Measurements from ENCODE around the gene POU3F1.

POU3F1 gene

DNA sequence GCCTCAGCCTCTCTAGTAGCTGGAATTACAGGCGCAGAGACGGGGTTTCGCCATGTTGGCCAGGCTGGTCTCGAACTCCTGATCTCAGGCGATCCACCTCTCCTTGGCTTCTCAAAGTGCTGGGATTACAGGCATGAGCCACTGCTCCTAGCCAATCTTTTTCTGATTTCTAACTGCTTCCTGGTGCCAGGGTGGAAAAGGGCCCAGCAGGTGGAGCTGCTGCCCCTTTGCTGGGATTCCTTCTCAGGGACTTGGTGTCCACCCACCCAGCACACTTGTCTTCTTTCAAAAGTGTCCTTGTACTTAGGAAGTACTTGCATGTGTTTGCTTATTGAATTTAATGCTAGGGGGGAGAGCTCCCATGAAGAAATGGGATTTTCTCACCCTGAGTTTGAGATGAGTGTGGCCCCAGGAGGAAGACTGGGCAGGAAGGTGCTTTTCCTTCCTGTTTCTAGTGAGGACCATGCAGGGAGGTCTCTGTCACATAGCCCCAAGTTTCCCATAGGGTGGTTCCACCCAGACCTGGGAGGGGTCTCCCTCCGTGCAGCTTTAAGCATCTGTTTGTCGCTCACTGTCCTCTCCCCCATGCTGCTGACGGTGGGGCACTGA lies 19.9 kb downstream of the POU3F1 start:
- peaks cover 27% of the 10 kb centered on the region for H3K4me1 ChIP-seq (ENCODE audit: control insufficient read depth, insufficient read depth, low read length, unreplicated experiment)
- no peak overlapping the region for H3K27ac ChIP-seq (ENCODE audit: low read depth, low read length)
- peaks cover 4% of the 10 kb centered on the region for H3K79me2 ChIP-seq (ENCODE audit: control insufficient read depth, insufficient read depth, low read length, unreplicated experiment)
- no peak overlapping the region for H2AFZ ChIP-seq (ENCODE audit: low read length, unreplicated experiment)
- no peak overlapping the region for H3K4me3 ChIP-seq (ENCODE audit: low read depth, low read length)
- H3K27me3 ChIP-seq (ENCODE audit: insufficient read depth, low read length): no peaks in the 10 kb centered on the region
- peaks cover 30% of the 10 kb centered on the region for H3K36me3 ChIP-seq (ENCODE audit: insufficient read depth, low read length)

DNA sequence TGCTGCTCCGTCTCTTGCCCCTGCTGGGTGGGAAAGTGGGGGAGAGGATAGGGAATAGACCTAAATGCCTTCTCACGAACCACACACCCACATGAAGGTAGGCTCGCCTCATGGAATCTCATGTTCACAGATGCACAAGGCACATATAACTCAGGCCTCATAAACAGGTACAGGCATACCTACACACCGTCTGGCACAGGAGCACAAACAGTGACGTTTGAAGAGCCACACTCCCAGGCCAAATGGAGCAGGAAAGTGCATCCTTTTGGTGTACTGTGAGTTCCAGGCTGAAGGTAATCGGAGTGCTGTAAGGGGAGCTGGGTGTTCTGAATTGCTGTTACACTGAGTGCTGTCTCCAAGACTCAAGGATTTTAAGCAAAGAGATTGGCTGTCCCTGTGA lies 20.9 kb downstream of the POU3F1 start:
- H2AFZ ChIP-seq (ENCODE audit: low read length, unreplicated experiment): no peak overlapping the region
- peaks cover 34% of the 10 kb centered on the region for H3K36me3 ChIP-seq (ENCODE audit: insufficient read depth, low read length)
- no peak overlapping the region for H3K4me3 ChIP-seq (ENCODE audit: low read depth, low read length)
- H3K79me2 ChIP-seq (ENCODE audit: control insufficient read depth, insufficient read depth, low read length, unreplicated experiment): peaks cover 4% of the 10 kb centered on the region
- H3K27ac ChIP-seq (ENCODE audit: low read depth, low read length): no peak overlapping the region
- H3K27me3 ChIP-seq (ENCODE audit: insufficient read depth, low read length): no peaks in the 10 kb centered on the region
- peaks cover 24% of the 10 kb centered on the region for H3K4me1 ChIP-seq (ENCODE audit: control insufficient read depth, insufficient read depth, low read length, unreplicated experiment)

DNA sequence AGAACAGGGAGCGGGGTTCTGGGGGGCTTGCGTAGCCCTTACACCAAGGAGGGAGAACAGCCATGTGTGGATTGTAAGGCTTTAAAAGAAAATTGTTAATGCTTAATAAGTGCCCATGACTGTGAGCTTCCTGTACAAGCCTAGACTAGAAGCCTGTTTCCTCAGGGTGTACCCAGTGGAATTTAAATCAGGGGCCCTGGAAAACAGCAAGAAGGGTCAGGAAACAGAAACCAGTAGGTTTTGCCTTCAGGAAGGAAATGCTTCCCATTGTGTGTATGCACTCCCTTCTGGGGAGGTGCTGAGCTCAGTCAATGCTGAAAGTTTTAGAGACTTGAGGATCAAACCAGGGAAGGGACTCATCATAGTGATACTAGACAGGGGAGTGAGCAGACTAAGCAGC lies 21.4 kb downstream of the POU3F1 start:
- peaks cover 20% of the 10 kb centered on the region for H3K4me1 ChIP-seq (ENCODE audit: control insufficient read depth, insufficient read depth, low read length, unreplicated experiment)
- H2AFZ ChIP-seq (ENCODE audit: low read length, unreplicated experiment): no peak overlapping the region
- peaks cover 4% of the 10 kb centered on the region for H3K79me2 ChIP-seq (ENCODE audit: control insufficient read depth, insufficient read depth, low read length, unreplicated experiment)
- H3K27me3 ChIP-seq (ENCODE audit: insufficient read depth, low read length): no peaks in the 10 kb centered on the region
- H3K27ac ChIP-seq (ENCODE audit: low read depth, low read length): no peak overlapping the region
- H3K4me3 ChIP-seq (ENCODE audit: low read depth, low read length): no peak overlapping the region
- H3K36me3 ChIP-seq (ENCODE audit: insufficient read depth, low read length): peaks cover 38% of the 10 kb centered on the region

DNA sequence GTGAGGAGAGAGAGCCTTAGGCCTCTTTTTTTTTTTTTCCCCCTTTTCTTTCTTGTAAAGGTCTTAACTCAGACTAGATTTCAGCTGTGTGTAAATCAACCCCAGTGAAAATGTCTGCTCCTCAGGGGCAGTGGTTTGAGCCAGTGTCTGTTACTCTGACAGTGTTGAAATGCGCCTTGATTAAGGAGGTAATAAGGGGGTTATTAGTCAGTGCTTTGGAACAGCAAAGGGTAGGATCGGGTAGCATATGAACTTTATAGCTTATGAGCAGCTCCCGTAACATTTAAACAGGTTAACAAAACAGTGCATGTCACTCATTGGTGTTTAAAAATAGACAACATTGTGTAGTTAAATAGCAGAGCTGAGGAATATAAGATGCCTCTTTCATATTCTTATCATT lies 23.8 kb downstream of the POU3F1 start:
- Histone ChIP-seq H3K4me1 (ENCODE audit: control insufficient read depth, insufficient read depth, low read length, unreplicated experiment) (no peaks in the 10 kb centered on the region), H3K79me2 (ENCODE audit: control insufficient read depth, insufficient read depth, low read length, unreplicated experiment) (peaks cover 16% of the 10 kb centered on the region), H2AFZ (ENCODE audit: low read length, unreplicated experiment) (no peak overlapping the region), H3K36me3 (ENCODE audit: insufficient read depth, low read length) (peaks cover 47% of the 10 kb centered on the region), H3K27me3 (ENCODE audit: insufficient read depth, low read length) (no peaks in the 10 kb centered on the region), H3K4me3 (ENCODE audit: low read depth, low read length) (no peak overlapping the region), H3K27ac (ENCODE audit: low read depth, low read length) (no peak overlapping the region)

DNA sequence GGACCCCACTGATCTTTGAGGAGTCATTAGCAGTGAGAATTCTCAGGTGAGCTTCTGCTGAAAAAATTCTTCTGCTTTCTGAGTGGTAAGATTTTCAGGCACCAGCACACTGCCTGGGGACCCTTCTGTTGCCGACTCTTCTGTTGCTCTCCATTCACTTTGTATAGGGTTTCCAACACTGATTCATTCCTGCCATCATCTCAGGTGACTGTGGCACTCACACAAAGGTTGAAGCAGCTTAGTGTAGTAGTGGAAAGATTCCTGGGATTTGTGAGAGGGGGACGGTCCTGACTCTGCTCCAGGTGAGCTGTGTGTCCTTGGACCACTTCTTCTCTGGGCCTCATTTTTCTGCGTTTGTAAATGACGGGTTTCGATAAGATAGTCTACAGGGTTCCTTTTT lies 24.6 kb downstream of the POU3F1 start:
- no peaks in the 10 kb centered on the region for H3K4me1 ChIP-seq (ENCODE audit: control insufficient read depth, insufficient read depth, low read length, unreplicated experiment)
- H3K27me3 ChIP-seq (ENCODE audit: insufficient read depth, low read length): no peaks in the 10 kb centered on the region

DNA sequence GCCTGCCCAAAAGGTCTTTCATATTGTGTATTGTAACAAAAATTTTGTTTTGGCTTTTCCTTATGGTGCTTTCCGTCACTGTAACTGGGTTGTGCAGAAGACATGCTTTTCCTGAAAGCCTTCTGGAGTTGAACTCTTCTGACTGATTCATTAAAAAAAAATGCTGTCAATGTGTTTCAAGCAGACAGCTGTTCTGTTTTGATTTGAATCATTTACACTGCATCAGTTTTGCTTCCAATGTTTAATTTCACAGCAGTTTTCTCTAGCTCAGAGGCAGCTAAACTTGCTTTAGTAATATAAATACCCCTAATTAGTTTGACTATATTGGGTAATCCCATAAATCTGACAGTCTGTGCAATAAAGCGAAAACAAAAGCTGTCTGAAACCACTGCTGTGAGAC lies 26.2 kb downstream of the POU3F1 start:
- no peak overlapping the region for H2AFZ ChIP-seq (ENCODE audit: low read length, unreplicated experiment)
- H3K4me1 ChIP-seq (ENCODE audit: control insufficient read depth, insufficient read depth, low read length, unreplicated experiment): peaks cover 7% of the 10 kb centered on the region
- peaks cover 39% of the 10 kb centered on the region for H3K79me2 ChIP-seq (ENCODE audit: control insufficient read depth, insufficient read depth, low read length, unreplicated experiment)
- H3K36me3 ChIP-seq (ENCODE audit: insufficient read depth, low read length): peaks cover 53% of the 10 kb centered on the region
- H3K27ac ChIP-seq (ENCODE audit: low read depth, low read length): no peak overlapping the region
- no peaks in the 10 kb centered on the region for H3K27me3 ChIP-seq (ENCODE audit: insufficient read depth, low read length)
- H3K4me3 ChIP-seq (ENCODE audit: low read depth, low read length): no peak overlapping the region

More for the DNA sequence above, 24.6 kb downstream of the POU3F1 start:
- peaks cover 23% of the 10 kb centered on the region for H3K79me2 ChIP-seq (ENCODE audit: control insufficient read depth, insufficient read depth, low read length, unreplicated experiment)
- H2AFZ ChIP-seq (ENCODE audit: low read length, unreplicated experiment): no peak overlapping the region
- no peak overlapping the region for H3K27ac ChIP-seq (ENCODE audit: low read depth, low read length)
- no peak overlapping the region for H3K4me3 ChIP-seq (ENCODE audit: low read depth, low read length)
- H3K36me3 ChIP-seq (ENCODE audit: insufficient read depth, low read length): peaks cover 51% of the 10 kb centered on the region

GRCh38 chr1:38018864-38019343 lies 27.7 kb downstream of the POU3F1 start:
- peaks cover 19% of the 10 kb centered on the region for H3K4me1 ChIP-seq (ENCODE audit: control insufficient read depth, insufficient read depth, low read length, unreplicated experiment)
- no peak overlapping the region for H3K27ac ChIP-seq (ENCODE audit: low read depth, low read length)
- no peak overlapping the region for H3K4me3 ChIP-seq (ENCODE audit: low read depth, low read length)
- no peak overlapping the region for H2AFZ ChIP-seq (ENCODE audit: low read length, unreplicated experiment)
- H3K36me3 ChIP-seq (ENCODE audit: insufficient read depth, low read length): peaks cover 45% of the 10 kb centered on the region
- no peaks in the 10 kb centered on the region for H3K27me3 ChIP-seq (ENCODE audit: insufficient read depth, low read length)
- H3K79me2 ChIP-seq (ENCODE audit: control insufficient read depth, insufficient read depth, low read length, unreplicated experiment): peaks cover 54% of the 10 kb centered on the region

- H3K27me3 ChIP-seq (ENCODE audit: insufficient read depth, low read length): no peaks in the 10 kb centered on the region
- peak overlapping the region; percentile 6; the same call in 1 of the 2 replicates for H3K4me3 ChIP-seq (ENCODE audit: low read depth, low read length)
- H3K36me3 ChIP-seq (ENCODE audit: insufficient read depth, low read length): peaks cover 27% of the 10 kb centered on the region
- H3K4me1 ChIP-seq (ENCODE audit: control insufficient read depth, insufficient read depth, low read length, unreplicated experiment): peaks cover 33% of the 10 kb centered on the region
- H2AFZ ChIP-seq (ENCODE audit: low read length, unreplicated experiment): no peak overlapping the region
- peaks cover 69% of the 10 kb centered on the region for H3K79me2 ChIP-seq (ENCODE audit: control insufficient read depth, insufficient read depth, low read length, unreplicated experiment)
- H3K27ac ChIP-seq (ENCODE audit: low read depth, low read length): peak overlapping the region; percentile 67
These were observed 30.4 kb downstream of the POU3F1 start for GRCh38 chr1:38015978-38016725.

- Histone ChIP-seq H3K79me2 (ENCODE audit: control insufficient read depth, insufficient read depth, low read length, unreplicated experiment) (peaks cover 68% of the 10 kb centered on the region), H3K27me3 (ENCODE audit: insufficient read depth, low read length) (no peaks in the 10 kb centered on the region), H3K4me3 (ENCODE audit: low read depth, low read length) (no peak overlapping the region), H3K36me3 (ENCODE audit: insufficient read depth, low read length) (peaks cover 18% of the 10 kb centered on the region), H3K4me1 (ENCODE audit: control insufficient read depth, insufficient read depth, low read length, unreplicated experiment) (peaks cover 34% of the 10 kb centered on the region), H2AFZ (ENCODE audit: low read length, unreplicated experiment) (no peak overlapping the region), H3K27ac (ENCODE audit: low read depth, low read length) (no peak overlapping the region)
These were observed 31.7 kb downstream of the POU3F1 start for GRCh38 chr1:38014724-38015424.

GRCh38 chr1:38014171-38014570 lies 32.4 kb downstream of the POU3F1 start:
- H3K4me3 ChIP-seq (ENCODE audit: low read depth, low read length): peak overlapping the region; percentile 90
- H3K27me3 ChIP-seq (ENCODE audit: insufficient read depth, low read length): no peaks in the 10 kb centered on the region
- peaks cover 14% of the 10 kb centered on the region for H3K36me3 ChIP-seq (ENCODE audit: insufficient read depth, low read length)
- no peak overlapping the region for H2AFZ ChIP-seq (ENCODE audit: low read length, unreplicated experiment)
- H3K27ac ChIP-seq (ENCODE audit: low read depth, low read length): no peak overlapping the region
- H3K4me1 ChIP-seq (ENCODE audit: control insufficient read depth, insufficient read depth, low read length, unreplicated experiment): peaks cover 40% of the 10 kb centered on the region
- H3K79me2 ChIP-seq (ENCODE audit: control insufficient read depth, insufficient read depth, low read length, unreplicated experiment): peaks cover 65% of the 10 kb centered on the region

All from ACC112 (cell line).